ENCODE measurements around the gene CMBL. TPM values are rescaled to one million over a fixed set of nuclear protein-coding genes. Genes with fewer than 3 reads are reported as not detected.
"Not testable (repeated sequence)": the region's sequence is repeated elsewhere in the genome, so short reads cannot be mapped to it uniquely, and the experiment has no call there.

Gene CMBL
- total RNA-seq, 1 donor from 2014 or later = 5.9 TPM

GRCh38 chr5:10315201-10315600 lies 7.5 kb upstream of the CMBL start:
- intact Hi-C loops (cut with DNase I) = no loop called here
- no peak for TF ChIP-seq POLR2AphosphoS5 (IDR thresholded peaks at IDR 0.05; ENCODE audit: insufficient read depth in 1 of 2, low read depth in 1 of 2)
- Histone ChIP-seq H3K27me3 (no peaks in the 10 kb centered on the region), H3K4me3 (no peak overlapping the region), H3K4me1 (no peaks in the 10 kb centered on the region), H3K9me3 (no peaks in the 10 kb centered on the region), H3K36me3 (no peaks in the 10 kb centered on the region), H3K27ac (no peak overlapping the region)
- no peak for DNase-seq (ENCODE audit: extremely low spot score in 2 of 2)

- Histone ChIP-seq H3K36me3 (no peaks in the 10 kb centered on the region), H3K27me3 (no peaks in the 10 kb centered on the region), H3K4me1 (peaks cover 5% of the 10 kb centered on the region), H3K9me3 (no peaks in the 10 kb centered on the region), H3K27ac (no peak overlapping the region), H3K4me3 (no peak overlapping the region)
- no peak for DNase-seq (ENCODE audit: extremely low spot score in 2 of 2)
- intact Hi-C loops (cut with DNase I) = no loop called here
- TF ChIP-seq POLR2AphosphoS5 (IDR thresholded peaks at IDR 0.05; ENCODE audit: insufficient read depth in 1 of 2, low read depth in 1 of 2) (no peak), POLR2A (IDR thresholded peaks at IDR 0.05) (no peak), CTCF (IDR thresholded peaks at IDR 0.05) (no peak)
These were observed 4.1 kb upstream of the CMBL start for GRCh38 chr5:10311595-10312425.

- H3K27ac ChIP-seq; H3K4me3 ChIP-seq; intact Hi-C loops (cut with DNase I); DNase-seq (ENCODE audit: extremely low spot score in 2 of 2); H3K27me3 ChIP-seq; H3K9me3 ChIP-seq; H3K36me3 ChIP-seq: not testable (repeated sequence)
- peaks cover 13% of the 10 kb centered on the region for H3K4me1 ChIP-seq
These were observed 3.3 kb upstream of the CMBL start for GRCh38 chr5:10310835-10311570.

GRCh38 chr5:10310066-10310779 lies 2.5 kb upstream of the CMBL start:
- DNase-seq (ENCODE audit: extremely low spot score in 2 of 2) = no peak
- intact Hi-C loops (cut with DNase I) = no loop called here
- Histone ChIP-seq H3K9me3 (no peaks in the 10 kb centered on the region), H3K4me1 (peaks cover 17% of the 10 kb centered on the region), H3K4me3 (no peak overlapping the region), H3K36me3 (no peaks in the 10 kb centered on the region), H3K27me3 (no peaks in the 10 kb centered on the region), H3K27ac (no peak overlapping the region)
- TF ChIP-seq CTCF (IDR thresholded peaks at IDR 0.05) (no peak), POLR2AphosphoS5 (IDR thresholded peaks at IDR 0.05; ENCODE audit: insufficient read depth in 1 of 2, low read depth in 1 of 2) (peak in 1 of 2 donors; percentile 18)

GRCh38 chr5:10308844-10309243 lies 1.1 kb upstream of the CMBL start:
- no peak for DNase-seq (ENCODE audit: extremely low spot score in 2 of 2)
- intact Hi-C loops (cut with DNase I) = no loop called here
- H3K36me3 ChIP-seq = no peaks in the 10 kb centered on the region
- H3K4me3 ChIP-seq = no peak overlapping the region
- H3K27ac ChIP-seq = no peak overlapping the region
- H3K9me3 ChIP-seq = no peaks in the 10 kb centered on the region
- H3K4me1 ChIP-seq = peaks cover 17% of the 10 kb centered on the region
- TF ChIP-seq POLR2A (IDR thresholded peaks at IDR 0.05) (no peak), POLR2AphosphoS5 (IDR thresholded peaks at IDR 0.05; ENCODE audit: insufficient read depth in 1 of 2, low read depth in 1 of 2) (no peak), CTCF (IDR thresholded peaks at IDR 0.05) (no peak)
- H3K27me3 ChIP-seq = no peaks in the 10 kb centered on the region

All from vagina (tissue), 2 donors.